GM23248 (cell line): ENCODE measurements around the gene TMEM121B. TPM values are rescaled to one million over a fixed set of nuclear protein-coding genes. Genes with fewer than 3 reads are reported as not detected.

Experiments used
- DNase-seq: peaks from one replicate; pipeline ENCODE4 v3.0.0-alpha.2; 2015
- H2AFZ ChIP-seq: fragments of 200-600 bp; sonication (generic); 2 replicates; pipeline ENCODE4 v1.6.1; 2016; ENCODE audit warnings: antibody characterized with exemption
- H3F3A ChIP-seq: fragments of 200-600 bp; sonication (generic); 2 replicates; pipeline ENCODE4 v1.6.1; 2016; ENCODE audit warnings: mild to moderate bottlenecking, antibody characterized with exemption, mixed run types; ENCODE audit not compliant: insufficient read depth
- H3K27ac ChIP-seq: fragments of 200-600 bp; sonication (generic); 2 replicates; pipeline ENCODE4 v1.5.1; 2016; ENCODE audit warnings: mild to moderate bottlenecking
- H3K27me3 ChIP-seq: fragments of 200-600 bp; sonication (generic); replicated peaks from 2 replicates; pipeline ENCODE4 v1.6.1; 2016; ENCODE audit warnings: mild to moderate bottlenecking; ENCODE audit not compliant: insufficient read depth
- H3K36me3 ChIP-seq: fragments of 200-600 bp; sonication (generic); 2 replicates; pipeline ENCODE4 v1.6.1; 2016; ENCODE audit warnings: low read depth, mild to moderate bottlenecking
- H3K4me1 ChIP-seq: fragments of 200-600 bp; sonication (generic); 2 replicates; pipeline ENCODE4 v1.6.1; 2016; ENCODE audit warnings: mild to moderate bottlenecking; ENCODE audit not compliant: insufficient read depth
- H3K4me2 ChIP-seq: fragments of 200-600 bp; sonication (generic); one replicate; pipeline ENCODE4 v1.6.1; 2016; ENCODE audit warnings: mild to moderate bottlenecking; ENCODE audit not compliant: unreplicated experiment
- H3K4me3 ChIP-seq: fragments of 200-600 bp; sonication (generic); 2 replicates; pipeline ENCODE4 v1.5.1; 2016; ENCODE audit warnings: mild to moderate bottlenecking
- H3K79me2 ChIP-seq: fragments of 200-600 bp; sonication (generic); 2 replicates; pipeline ENCODE4 v1.6.1; 2016; ENCODE audit warnings: mild to moderate bottlenecking; ENCODE audit not compliant: insufficient read depth
- H3K9ac ChIP-seq: fragments of 200-600 bp; sonication (generic); 2 replicates; pipeline ENCODE4 v1.6.1; 2016; ENCODE audit warnings: mild to moderate bottlenecking
- H3K9me2 ChIP-seq: fragments of 200-600 bp; sonication (generic); 2 replicates; pipeline ENCODE4 v1.6.1; 2016; ENCODE audit warnings: mixed run types, mild to moderate bottlenecking, moderate library complexity; ENCODE audit not compliant: insufficient read depth
- H3K9me3 ChIP-seq: fragments of 200-600 bp; sonication (generic); one replicate; pipeline ENCODE4 v1.6.1; 2017; ENCODE audit warnings: low read depth
- H4K20me1 ChIP-seq: fragments of 200-600 bp; sonication (generic); 2 replicates; pipeline ENCODE4 v1.6.0; 2016; ENCODE audit not compliant: insufficient read depth
- EZH2 ChIP-seq: fragments of 200-600 bp; sonication (generic); IDR thresholded peaks from 2 replicates; pipeline ENCODE4 v1.6.1; 2018; ENCODE audit warnings: antibody characterized with exemption, mild to moderate bottlenecking; ENCODE audit not compliant: insufficient read depth, poor library complexity, severe bottlenecking
- EZH2phosphoT487 ChIP-seq: fragments of 200-600 bp; sonication (generic); IDR thresholded peaks from 2 replicates; pipeline ENCODE4 v1.6.1; 2018; ENCODE audit warnings: antibody characterized with exemption, moderate library complexity, mild to moderate bottlenecking, low read depth; ENCODE audit not compliant: insufficient read depth
- WGBS, 2 experiments: methylation state at CpG; one replicate each; pipeline ENCODE4 v1.1.6; 2015 to 2017; ENCODE audit warnings: low lambda C conversion rate in 2 of 2, low coverage in 1 of 2; ENCODE audit errors: missing lambda C conversion rate in 2 of 2; 5-methylcytosine and 5-hydroxymethylcytosine counted together
- in situ Hi-C: fragments of 300-500 bp; cut with MboI; formaldehyde crosslinking; loops from 2 replicates; pipeline ENCODE4 v1.15.0; 2020
- polyA plus RNA-seq: library from polyadenylated mRNA; unstranded; fragments of >200 nt; fragmentation: Nextera tagmentation; extraction: Ambion mirVana; gene quantifications from 2 replicates; pipeline ENCODE4 v1.2.1, GENCODE V29; 2016
- total RNA-seq: library from RNA; depleted of rRNA; stranded (reverse); fragments of >200 nt; shearing (Covaris generic); gene quantifications from 2 replicates; pipeline ENCODE4 v1.2.3, GENCODE V29; 2014

TMEM121B gene
- total and polyA plus RNA-seq, 2 experiments from 2014 or later: 0.11 TPM; not detected in 1

DNA sequence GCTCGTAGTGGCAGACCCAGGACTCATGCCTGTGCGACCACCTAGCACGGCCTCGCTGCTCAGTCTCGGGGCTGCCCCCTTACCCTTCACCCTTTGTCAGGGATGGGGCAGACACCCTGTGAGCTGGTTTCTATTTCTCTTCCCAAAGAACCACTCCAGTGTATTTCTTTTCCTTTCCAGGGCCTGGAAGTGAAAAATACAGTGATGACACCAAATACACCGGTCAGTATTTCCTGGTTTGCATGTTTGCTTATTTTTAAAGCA, 13.7 kb downstream of the TMEM121B start:
- no peaks in the 10 kb centered on the region for H3K79me2 ChIP-seq
- H3K27ac ChIP-seq: no peak overlapping the region
- H3K27me3 ChIP-seq: no peaks in the 10 kb centered on the region
- H3K9ac ChIP-seq: no peak overlapping the region
- no peaks in the 10 kb centered on the region for H3K4me1 ChIP-seq
- in situ Hi-C loops: no loop called here
- no peak for DNase-seq
- no peak for TF ChIP-seq EZH2
- no peak for TF ChIP-seq EZH2phosphoT487
- no peak overlapping the region for H3K4me3 ChIP-seq
- no peaks in the 10 kb centered on the region for H3K9me3 ChIP-seq
- no peaks in the 10 kb centered on the region for H4K20me1 ChIP-seq
- H3F3A ChIP-seq: no peaks in the 10 kb centered on the region
- WGBS, 2 experiments: 96 to 97% methylated on average over 6 of the region's 6 CpGs
- H3K9me2 ChIP-seq: no peaks in the 10 kb centered on the region
- H3K36me3 ChIP-seq: peaks cover 6% of the 10 kb centered on the region
- H3K4me2 ChIP-seq: no peak overlapping the region
- no peak overlapping the region for H2AFZ ChIP-seq

DNA sequence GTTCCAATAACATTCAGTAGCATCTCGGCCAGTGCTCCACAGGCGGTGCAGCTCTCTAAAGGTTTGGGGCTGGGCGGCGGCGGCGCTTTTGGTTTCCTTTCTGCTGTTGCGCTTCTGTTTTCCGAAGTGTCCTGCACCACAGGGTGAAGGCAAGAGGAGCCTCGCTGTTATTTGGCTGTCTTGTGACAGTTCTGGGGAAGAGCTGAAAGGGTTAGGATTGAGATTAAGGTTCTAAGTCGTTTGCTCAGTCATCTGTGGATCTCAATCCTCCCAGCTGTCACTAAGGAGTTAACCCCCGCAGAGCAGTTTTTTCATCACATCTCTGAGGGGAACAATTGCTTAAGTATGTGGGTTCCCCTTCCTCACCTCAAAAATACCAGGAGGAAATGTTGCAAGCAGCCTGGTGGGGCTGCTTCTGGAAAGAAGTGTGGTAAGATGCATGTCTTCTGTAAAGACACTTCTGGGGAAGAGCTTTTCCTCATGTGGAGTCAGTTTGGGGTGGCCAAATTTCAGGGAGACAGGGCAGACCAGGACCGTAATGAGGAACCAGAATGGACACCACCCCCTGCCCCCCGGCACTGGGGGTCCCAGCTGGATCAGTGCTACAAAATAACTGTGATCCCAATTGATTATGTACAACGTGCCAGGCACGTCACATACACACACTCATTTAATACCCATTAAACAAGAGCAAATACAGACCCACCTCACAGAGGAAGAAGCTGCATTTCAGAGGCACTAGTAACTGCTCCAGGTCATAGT, 14.2 kb downstream of the TMEM121B start:
- no peak for TF ChIP-seq EZH2
- no peak for TF ChIP-seq EZH2phosphoT487
- in situ Hi-C loops: no loop called here
- H3K9me2 ChIP-seq: no peaks in the 10 kb centered on the region
- no peak overlapping the region for H3K4me3 ChIP-seq
- no peaks in the 10 kb centered on the region for H3K9me3 ChIP-seq
- DNase-seq: no peak
- H3K36me3 ChIP-seq: peaks cover 9% of the 10 kb centered on the region
- 89 to 93% methylated on average over 15 of the region's 15 CpGs for WGBS, 2 experiments
- H3K9ac ChIP-seq: no peak overlapping the region
- no peak overlapping the region for H3K27ac ChIP-seq
- no peaks in the 10 kb centered on the region for H3K27me3 ChIP-seq
- H3F3A ChIP-seq: no peaks in the 10 kb centered on the region
- H3K79me2 ChIP-seq: no peaks in the 10 kb centered on the region
- no peaks in the 10 kb centered on the region for H4K20me1 ChIP-seq
- no peak overlapping the region for H3K4me2 ChIP-seq
- H2AFZ ChIP-seq: no peak overlapping the region
- H3K4me1 ChIP-seq: no peaks in the 10 kb centered on the region

DNA sequence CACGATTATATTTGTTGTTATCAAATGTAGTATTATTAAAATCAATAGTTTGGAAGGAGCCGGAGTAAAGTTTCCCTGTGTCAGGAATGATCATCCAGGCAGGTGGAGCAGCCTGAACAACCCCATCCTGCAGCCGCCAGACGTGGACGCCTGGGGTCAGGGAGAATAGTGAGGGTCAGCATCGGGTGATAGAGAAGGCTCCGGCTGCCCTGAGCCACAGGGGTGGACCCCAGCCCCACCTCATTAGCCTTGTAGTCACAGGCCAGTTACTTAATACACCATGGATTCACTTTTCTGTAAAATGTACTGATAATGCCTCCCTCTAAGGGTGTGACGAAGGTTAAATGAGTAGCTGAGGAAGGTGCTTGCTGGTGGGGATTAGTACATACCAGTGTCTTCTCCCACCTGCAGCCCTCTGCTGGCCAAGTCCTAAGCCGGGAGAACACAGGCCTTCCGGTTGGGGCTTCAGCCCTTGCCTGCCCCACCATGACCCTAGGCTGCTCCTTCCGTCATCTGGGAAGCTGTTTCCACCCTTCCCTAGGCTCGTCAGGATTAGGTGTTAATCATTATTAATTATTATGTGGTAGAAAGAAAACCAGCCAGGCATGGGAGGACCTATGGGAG, 14.9 kb downstream of the TMEM121B start:
- Histone ChIP-seq H4K20me1 (no peaks in the 10 kb centered on the region), H3K9ac (no peak overlapping the region), H3K9me3 (no peaks in the 10 kb centered on the region), H3F3A (no peaks in the 10 kb centered on the region), H3K9me2 (no peaks in the 10 kb centered on the region), H3K4me1 (no peaks in the 10 kb centered on the region), H3K27me3 (no peaks in the 10 kb centered on the region), H3K4me3 (no peak overlapping the region), H2AFZ (no peak overlapping the region), H3K4me2 (no peak overlapping the region), H3K79me2 (no peaks in the 10 kb centered on the region), H3K36me3 (peaks cover 9% of the 10 kb centered on the region), H3K27ac (no peak overlapping the region)
- in situ Hi-C loops: no loop called here
- WGBS, 2 experiments: 91 to 92% methylated on average over 12 of the region's 12 CpGs
- TF ChIP-seq EZH2phosphoT487 (no peak), EZH2 (no peak)
- no peak for DNase-seq

DNA sequence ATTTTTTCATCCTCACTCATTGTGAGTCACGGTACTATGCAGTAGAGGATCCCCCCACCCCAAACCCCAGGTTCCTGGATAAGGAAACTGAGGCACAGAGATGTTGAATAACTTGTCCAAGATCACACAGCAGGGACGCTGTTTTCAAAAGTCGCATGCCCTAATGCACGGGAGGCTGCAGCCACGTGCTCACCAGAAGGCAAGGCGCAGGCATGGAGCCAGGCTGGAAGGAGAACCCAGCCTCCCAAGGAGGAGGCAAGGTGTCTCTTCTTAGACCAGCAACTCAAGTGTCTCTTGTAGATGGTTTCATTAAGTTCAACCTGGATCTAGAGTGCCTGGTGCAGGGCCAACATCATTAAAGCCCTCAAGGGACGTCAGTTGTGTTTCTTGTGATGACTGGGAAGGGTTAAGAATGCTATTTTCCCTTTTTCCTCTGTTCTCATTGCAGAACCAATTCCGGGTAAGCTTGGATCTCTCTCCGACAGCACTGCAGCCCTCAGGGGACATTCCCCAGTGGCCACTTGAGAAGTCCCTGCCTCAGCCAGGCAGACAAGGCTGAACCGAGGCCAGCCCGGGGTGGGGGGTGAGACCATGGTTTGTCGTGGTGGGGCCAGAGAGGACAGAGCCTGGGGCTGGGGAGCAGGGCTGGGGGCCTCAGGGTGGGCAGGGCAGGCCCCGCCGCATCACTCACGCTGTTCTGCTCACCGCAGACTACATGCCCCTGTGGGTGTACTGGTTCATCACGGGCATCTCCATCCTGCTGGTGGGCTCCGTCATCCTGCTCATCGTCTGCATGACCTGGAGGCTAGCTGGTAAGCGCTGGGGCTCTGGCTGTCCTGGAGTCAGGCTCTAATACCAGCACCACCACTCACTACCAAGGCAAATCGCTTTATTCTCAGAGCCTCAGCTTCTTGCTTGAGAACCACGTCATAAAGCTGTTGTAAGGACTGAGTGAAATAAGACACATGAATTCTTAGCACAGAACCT, 15.7 kb downstream of the TMEM121B start:
- Histone ChIP-seq H2AFZ (no peak overlapping the region), H3K79me2 (no peaks in the 10 kb centered on the region), H3K4me3 (no peak overlapping the region), H3F3A (no peaks in the 10 kb centered on the region), H3K9me2 (no peaks in the 10 kb centered on the region), H3K9me3 (no peaks in the 10 kb centered on the region), H3K36me3 (peaks cover 9% of the 10 kb centered on the region), H3K4me2 (no peak overlapping the region), H3K27ac (no peak overlapping the region), H3K9ac (no peak overlapping the region), H4K20me1 (no peaks in the 10 kb centered on the region), H3K27me3 (no peaks in the 10 kb centered on the region), H3K4me1 (no peaks in the 10 kb centered on the region)
- no peak for DNase-seq
- in situ Hi-C loops: no loop called here
- TF ChIP-seq EZH2phosphoT487 (no peak), EZH2 (no peak)
- 86 to 89% methylated on average over 18 to 22 of the region's 22 CpGs for WGBS, 2 experiments
